ENCODE results near the gene RP2.

- TF ChIP-seq, protein P1, sequence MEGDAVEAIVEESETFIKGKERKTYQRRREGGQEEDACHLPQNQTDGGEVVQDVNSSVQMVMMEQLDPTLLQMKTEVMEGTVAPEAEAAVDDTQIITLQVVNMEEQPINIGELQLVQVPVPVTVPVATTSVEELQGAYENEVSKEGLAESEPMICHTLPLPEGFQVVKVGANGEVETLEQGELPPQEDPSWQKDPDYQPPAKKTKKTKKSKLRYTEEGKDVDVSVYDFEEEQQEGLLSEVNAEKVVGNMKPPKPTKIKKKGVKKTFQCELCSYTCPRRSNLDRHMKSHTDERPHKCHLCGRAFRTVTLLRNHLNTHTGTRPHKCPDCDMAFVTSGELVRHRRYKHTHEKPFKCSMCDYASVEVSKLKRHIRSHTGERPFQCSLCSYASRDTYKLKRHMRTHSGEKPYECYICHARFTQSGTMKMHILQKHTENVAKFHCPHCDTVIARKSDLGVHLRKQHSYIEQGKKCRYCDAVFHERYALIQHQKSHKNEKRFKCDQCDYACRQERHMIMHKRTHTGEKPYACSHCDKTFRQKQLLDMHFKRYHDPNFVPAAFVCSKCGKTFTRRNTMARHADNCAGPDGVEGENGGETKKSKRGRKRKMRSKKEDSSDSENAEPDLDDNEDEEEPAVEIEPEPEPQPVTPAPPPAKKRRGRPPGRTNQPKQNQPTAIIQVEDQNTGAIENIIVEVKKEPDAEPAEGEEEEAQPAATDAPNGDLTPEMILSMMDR (IDR thresholded peaks at IDR 0.05) = no peak
- TF ChIP-seq POLR2A (IDR thresholded peaks at IDR 0.05) = no peak
Observed at GRCh38 chrX:46866726-46867125, 29.9 kb downstream of the RP2 start.
